ENCODE results near the gene TSPOAP1. TPM values are rescaled to one million over a fixed set of nuclear protein-coding genes. Genes with fewer than 3 reads are reported as not detected.

Gene TSPOAP1
- total and polyA plus RNA-seq, 3 donors from 2014 or later: 7.2 to 13.0 (median 8.2) TPM

DNA sequence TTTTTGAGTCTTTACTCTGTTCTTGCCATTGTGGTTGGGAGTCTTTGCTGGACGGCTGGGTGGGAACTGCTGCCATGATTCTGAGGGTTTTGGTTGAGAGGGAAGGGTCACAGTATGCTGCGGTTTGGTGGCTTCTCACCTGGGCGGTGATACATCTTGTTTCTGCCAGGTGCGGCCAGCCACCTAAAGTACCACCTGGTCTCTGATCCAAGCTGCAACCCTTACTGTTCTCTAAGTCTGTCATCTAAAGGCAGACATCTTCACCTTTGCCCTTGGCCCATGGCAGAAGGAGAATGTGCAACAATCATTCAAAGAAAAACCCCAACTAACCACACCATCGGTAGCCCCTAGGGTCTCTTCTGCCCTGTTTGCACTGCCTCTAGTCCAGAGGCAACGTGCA, 28.3 kb downstream of the TSPOAP1 start:
- intact Hi-C loops (cut with DNase I; ENCODE audit: low total_unique reads): no loop called here
- 83 to 88% methylated on average over 6 of the region's 6 CpGs for WGBS, 2 donors
- Histone ChIP-seq H3K27me3 (no peaks in the 10 kb centered on the region), H3K9me3 (no peaks in the 10 kb centered on the region), H3K4me1 (no peaks in the 10 kb centered on the region), H3K27ac (no peak overlapping the region), H3K36me3 (ENCODE audit: low read depth, missing control alignments) (no peaks in the 10 kb centered on the region), H3K4me3 (no peak overlapping the region)
- DNase-seq: no peak
- TF ChIP-seq, protein P1, sequence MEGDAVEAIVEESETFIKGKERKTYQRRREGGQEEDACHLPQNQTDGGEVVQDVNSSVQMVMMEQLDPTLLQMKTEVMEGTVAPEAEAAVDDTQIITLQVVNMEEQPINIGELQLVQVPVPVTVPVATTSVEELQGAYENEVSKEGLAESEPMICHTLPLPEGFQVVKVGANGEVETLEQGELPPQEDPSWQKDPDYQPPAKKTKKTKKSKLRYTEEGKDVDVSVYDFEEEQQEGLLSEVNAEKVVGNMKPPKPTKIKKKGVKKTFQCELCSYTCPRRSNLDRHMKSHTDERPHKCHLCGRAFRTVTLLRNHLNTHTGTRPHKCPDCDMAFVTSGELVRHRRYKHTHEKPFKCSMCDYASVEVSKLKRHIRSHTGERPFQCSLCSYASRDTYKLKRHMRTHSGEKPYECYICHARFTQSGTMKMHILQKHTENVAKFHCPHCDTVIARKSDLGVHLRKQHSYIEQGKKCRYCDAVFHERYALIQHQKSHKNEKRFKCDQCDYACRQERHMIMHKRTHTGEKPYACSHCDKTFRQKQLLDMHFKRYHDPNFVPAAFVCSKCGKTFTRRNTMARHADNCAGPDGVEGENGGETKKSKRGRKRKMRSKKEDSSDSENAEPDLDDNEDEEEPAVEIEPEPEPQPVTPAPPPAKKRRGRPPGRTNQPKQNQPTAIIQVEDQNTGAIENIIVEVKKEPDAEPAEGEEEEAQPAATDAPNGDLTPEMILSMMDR (IDR thresholded peaks at IDR 0.05): no peak
- no peak for TF ChIP-seq POLR2A (IDR thresholded peaks at IDR 0.05)

- intact Hi-C loops (cut with DNase I; ENCODE audit: low total_unique reads): no loop called here
- Histone ChIP-seq H3K9me3 (no peaks in the 10 kb centered on the region), H3K27ac (no peak overlapping the region), H3K4me3 (no peak overlapping the region), H3K27me3 (no peaks in the 10 kb centered on the region), H3K4me1 (peaks cover 5% of the 10 kb centered on the region), H3K36me3 (ENCODE audit: low read depth, missing control alignments) (no peaks in the 10 kb centered on the region)
- no peak for DNase-seq
- TF ChIP-seq POLR2A (IDR thresholded peaks at IDR 0.05): no peak
- TF ChIP-seq, protein P1 (IDR thresholded peaks at IDR 0.05): no peak
- 94 to 100% methylated on average over 1 of the region's 1 CpG for WGBS, 2 donors
These were observed 34.6 kb downstream of the TSPOAP1 start for GRCh38 chr17:58294034-58294433.

DNA sequence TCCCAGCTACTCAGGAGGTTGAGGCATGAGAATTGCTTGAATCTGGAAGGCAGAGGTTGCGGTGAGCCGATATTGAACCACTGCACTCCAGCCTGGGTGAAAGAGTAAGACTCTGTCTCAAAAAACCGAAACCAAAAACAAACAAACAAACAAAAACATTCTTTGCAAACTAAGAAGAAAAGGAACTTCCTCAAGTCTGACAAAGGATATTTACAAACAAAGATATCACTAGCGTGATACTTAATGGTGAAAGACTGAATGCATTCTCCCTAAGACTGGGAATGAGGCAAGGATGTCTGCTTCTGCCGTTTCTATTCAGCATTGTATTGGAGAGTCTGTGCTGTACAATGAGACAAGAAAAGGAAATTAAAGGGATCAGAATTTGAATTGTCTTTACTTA, 37.3 kb downstream of the TSPOAP1 start:
- no peaks in the 10 kb centered on the region for H3K27me3 ChIP-seq
- no peak for TF ChIP-seq POLR2A (IDR thresholded peaks at IDR 0.05)
- TF ChIP-seq, protein P1 (IDR thresholded peaks at IDR 0.05): no peak
- intact Hi-C loops (cut with DNase I; ENCODE audit: low total_unique reads): no loop called here
- WGBS, 2 donors: 83 to 90% methylated on average over 5 of the region's 5 CpGs
- DNase-seq: no peak
- H3K36me3 ChIP-seq (ENCODE audit: low read depth, missing control alignments): no peaks in the 10 kb centered on the region
- no peak overlapping the region for H3K4me3 ChIP-seq
- H3K4me1 ChIP-seq: peaks cover 5% of the 10 kb centered on the region
- no peaks in the 10 kb centered on the region for H3K9me3 ChIP-seq
- H3K27ac ChIP-seq: no peak overlapping the region

DNA sequence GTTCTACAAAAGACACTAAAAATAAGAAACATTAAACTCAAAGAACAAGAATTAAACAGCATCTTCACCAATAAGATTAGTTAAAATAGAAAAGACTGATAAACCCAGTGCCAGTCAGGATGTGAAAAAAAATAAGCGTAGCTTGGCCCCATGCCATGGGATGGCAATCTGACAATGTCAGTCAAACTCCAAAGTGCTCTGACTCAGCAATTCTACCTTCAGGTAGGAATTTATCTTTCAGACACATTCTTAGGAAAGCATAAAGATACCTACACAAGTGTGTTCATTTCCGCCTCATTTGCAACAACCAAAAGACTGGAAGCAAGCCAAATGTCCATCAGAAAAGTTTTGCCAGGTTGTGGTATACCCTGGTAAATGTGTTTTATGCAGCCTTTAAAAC, 38.7 kb downstream of the TSPOAP1 start:
- WGBS, 2 donors: 43 to 47% methylated on average over 2 of the region's 2 CpGs
- H3K4me1 ChIP-seq: peaks cover 5% of the 10 kb centered on the region
- no peak overlapping the region for H3K4me3 ChIP-seq
- TF ChIP-seq, protein P1 (IDR thresholded peaks at IDR 0.05): no peak
- no peak for TF ChIP-seq POLR2A (IDR thresholded peaks at IDR 0.05)
- H3K27ac ChIP-seq: no peak overlapping the region
- H3K27me3 ChIP-seq: no peaks in the 10 kb centered on the region
- intact Hi-C loops (cut with DNase I; ENCODE audit: low total_unique reads): no loop called here
- no peak for DNase-seq
- no peaks in the 10 kb centered on the region for H3K9me3 ChIP-seq
- H3K36me3 ChIP-seq (ENCODE audit: low read depth, missing control alignments): no peaks in the 10 kb centered on the region

DNA sequence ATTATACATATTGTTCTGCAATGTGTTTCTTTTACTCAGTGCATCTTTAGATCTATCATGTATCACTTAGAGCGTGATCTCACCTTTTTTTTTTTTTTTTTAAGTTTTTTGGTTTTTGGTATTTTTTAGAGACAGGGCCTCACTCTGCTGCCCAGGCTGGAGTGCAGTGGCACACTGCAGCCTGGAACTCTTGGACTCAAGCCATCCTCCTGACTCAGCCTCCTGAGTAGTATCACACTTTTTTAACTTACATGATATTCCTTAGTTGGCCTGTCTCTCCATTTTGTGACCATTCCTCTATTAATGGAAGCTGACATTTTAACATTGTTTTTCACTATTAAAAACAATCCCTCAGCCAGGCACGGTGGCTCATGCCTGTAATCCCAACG, 43.2 kb downstream of the TSPOAP1 start:
- no peak overlapping the region for H3K27ac ChIP-seq
- 93 to 94% methylated on average over 3 of the region's 3 CpGs for WGBS, 2 donors
- H3K4me3 ChIP-seq: no peak overlapping the region
- H3K4me1 ChIP-seq: peaks cover 5% of the 10 kb centered on the region
- H3K36me3 ChIP-seq (ENCODE audit: low read depth, missing control alignments): no peaks in the 10 kb centered on the region
- TF ChIP-seq, protein P1 (IDR thresholded peaks at IDR 0.05): no peak
- TF ChIP-seq POLR2A (IDR thresholded peaks at IDR 0.05): no peak
- intact Hi-C loops (cut with DNase I; ENCODE audit: low total_unique reads): no loop called here
- DNase-seq: no peak
- no peaks in the 10 kb centered on the region for H3K27me3 ChIP-seq
- H3K9me3 ChIP-seq: no peaks in the 10 kb centered on the region

Data from testis (tissue), 3 donors.